Peyer's patch (tissue), 4 donors: Measurements from ENCODE around the gene SYT9. TPM values are rescaled to one million over a fixed set of nuclear protein-coding genes. Genes with fewer than 3 reads are reported as not detected.

ENCODE experiments used
- DNase-seq, 3 donors: peaks; one replicate each; pipeline ENCODE4 v3.0.0-alpha.2; 2017 to 2019
- H3K27ac ChIP-seq, 4 donors: fragments of 200-600 bp; sonication (generic); one replicate each; pipeline ENCODE4 v1.5.1; 2016 to 2019
- H3K27me3 ChIP-seq, 2 donors: fragments of 200-600 bp; sonication (generic); one replicate each; pipeline ENCODE4 v1.5.1; 2019
- H3K36me3 ChIP-seq, 3 donors: fragments of 200-600 bp; sonication (generic); one replicate each; pipeline ENCODE4 v1.5.1; 2016 to 2019
- H3K4me1 ChIP-seq, 4 donors: fragments of 200-600 bp; sonication (generic); one replicate each; pipeline ENCODE4 v1.5.1; 2016 to 2019
- H3K4me3 ChIP-seq, 4 donors: fragments of 200-600 bp; sonication (generic); 1 replicate in 3 of 4; 2 replicates in 1 of 4; pipeline ENCODE4 v1.5.1; 2016 to 2019; ENCODE audit warnings: mild to moderate bottlenecking in 1 of 4
- H3K9me3 ChIP-seq, 4 donors: fragments of 200-600 bp; sonication (generic); one replicate each; pipeline ENCODE4 v1.5.1; 2016 to 2019; ENCODE audit warnings: mild to moderate bottlenecking in 1 of 4
- CTCF ChIP-seq, 6 experiments: fragments of 450-650 bp in 4 of 6; fragments of 200-600 bp in 2 of 6; sonication (generic) in 1 of 6; IDR thresholded peaks; one replicate each; pipeline ENCODE4 v1.5.1; 2017 to 2019; ENCODE audit warnings: antibody characterized with exemption in 6 of 6, mild to moderate bottlenecking in 3 of 6, moderate library complexity in 1 of 6
- POLR2A ChIP-seq, 2 donors: fragments of 450-650 bp; IDR thresholded peaks; one replicate each; pipeline ENCODE4 v1.5.1; 2017; ENCODE audit warnings: antibody characterized with exemption in 2 of 2, mild to moderate bottlenecking in 2 of 2, moderate library complexity in 2 of 2
- total RNA-seq, 4 donors: library from RNA; depleted of rRNA; stranded (reverse); fragments of >200 nt; gene quantifications; one replicate each; pipeline ENCODE4 v1.1.0, GENCODE V29; 2016

Gene SYT9
- total RNA-seq, 4 donors from 2014 or later = not detected

- Histone ChIP-seq H3K27ac (no peak overlapping the region), H3K4me1 (no peaks in the 10 kb centered on the region), H3K36me3 (no peaks in the 10 kb centered on the region), H3K4me3 (no peak overlapping the region), H3K27me3 (no peaks in the 10 kb centered on the region), H3K9me3 (no peaks in the 10 kb centered on the region)
- no peak for TF ChIP-seq POLR2A (IDR thresholded peaks at IDR 0.05)
- TF ChIP-seq CTCF (IDR thresholded peaks at IDR 0.05) = no peak
- DNase-seq = no peak
Observed at GRCh38 chr11:7454854-7455253, 203.2 kb downstream of the SYT9 start.

- Histone ChIP-seq H3K4me3 (no peak overlapping the region), H3K27ac (no peak overlapping the region), H3K4me1 (no peaks in the 10 kb centered on the region), H3K27me3 (no peaks in the 10 kb centered on the region), H3K9me3 (no peaks in the 10 kb centered on the region), H3K36me3 (no peaks in the 10 kb centered on the region)
- DNase-seq = no peak
- no peak for TF ChIP-seq POLR2A (IDR thresholded peaks at IDR 0.05)
- TF ChIP-seq CTCF (IDR thresholded peaks at IDR 0.05) = no peak
Observed at GRCh38 chr11:7457211-7457610, 205.5 kb downstream of the SYT9 start.

- TF ChIP-seq CTCF (IDR thresholded peaks at IDR 0.05) (no peak), POLR2A (IDR thresholded peaks at IDR 0.05) (no peak)
- Histone ChIP-seq H3K9me3 (no peaks in the 10 kb centered on the region), H3K4me1 (no peaks in the 10 kb centered on the region), H3K27me3 (no peaks in the 10 kb centered on the region), H3K36me3 (no peaks in the 10 kb centered on the region), H3K27ac (no peak overlapping the region), H3K4me3 (no peak overlapping the region)
- no peak for DNase-seq
Observed at GRCh38 chr11:7462706-7463105, 211.0 kb downstream of the SYT9 start.

GRCh38 chr11:7467652-7468051 lies 215.9 kb downstream of the SYT9 start:
- no peak for TF ChIP-seq CTCF (IDR thresholded peaks at IDR 0.05)
- no peak for TF ChIP-seq POLR2A (IDR thresholded peaks at IDR 0.05)
- no peak for DNase-seq
- H3K27ac ChIP-seq = no peak overlapping the region

GRCh38 chr11:7469351-7469865 lies 217.7 kb downstream of the SYT9 start:
- Histone ChIP-seq H3K9me3 (no peaks in the 10 kb centered on the region), H3K36me3 (no peaks in the 10 kb centered on the region), H3K27me3 (no peaks in the 10 kb centered on the region), H3K4me3 (no peak overlapping the region), H3K4me1 (no peaks in the 10 kb centered on the region), H3K27ac (no peak overlapping the region)
- no peak for DNase-seq
- TF ChIP-seq CTCF (IDR thresholded peaks at IDR 0.05) (no peak), POLR2A (IDR thresholded peaks at IDR 0.05) (no peak)

More at GRCh38 chr11:7467652-7468051, 215.9 kb downstream of the SYT9 start:
- H3K36me3 ChIP-seq = no peaks in the 10 kb centered on the region
- H3K9me3 ChIP-seq = no peaks in the 10 kb centered on the region
- no peaks in the 10 kb centered on the region for H3K27me3 ChIP-seq
- no peaks in the 10 kb centered on the region for H3K4me1 ChIP-seq
- no peak overlapping the region for H3K4me3 ChIP-seq

GRCh38 chr11:7471071-7471470 lies 219.4 kb downstream of the SYT9 start:
- Histone ChIP-seq H3K27me3 (no peaks in the 10 kb centered on the region), H3K27ac (no peak overlapping the region), H3K4me1 (no peaks in the 10 kb centered on the region), H3K9me3 (no peaks in the 10 kb centered on the region), H3K36me3 (no peaks in the 10 kb centered on the region), H3K4me3 (no peak overlapping the region)
- no peak for TF ChIP-seq POLR2A (IDR thresholded peaks at IDR 0.05)
- DNase-seq = no peak
